H9 (cell line): ENCODE measurements around the gene GMPR. TPM values are rescaled to one million over a fixed set of nuclear protein-coding genes. Genes with fewer than 3 reads are reported as not detected.

Experiments used
- DNase-seq: peaks from one replicate; pipeline ENCODE4 v3.0.0-alpha.2; 2017
- H2AFZ ChIP-seq: one replicate; pipeline ENCODE4 v1.6.1; 2013; ENCODE audit warnings: mild to moderate bottlenecking, low read length, control low read depth, moderate library complexity
- H2AK5ac ChIP-seq: 2 replicates; pipeline ENCODE4 v1.6.1; 2013; ENCODE audit warnings: low read length, control low read depth, mixed read lengths; ENCODE audit not compliant: insufficient read length
- H2BK120ac ChIP-seq: one replicate; pipeline ENCODE4 v1.6.1; 2013; ENCODE audit warnings: low read depth, mild to moderate bottlenecking, low read length, control low read depth, inconsistent platforms; ENCODE audit not compliant: poor library complexity, severe bottlenecking
- H2BK12ac ChIP-seq: 2 replicates; pipeline ENCODE4 v1.6.1; 2013; ENCODE audit warnings: low read length, control low read depth, mixed read lengths, low read depth; ENCODE audit not compliant: insufficient read length
- H2BK15ac ChIP-seq: 2 replicates; pipeline ENCODE4 v1.6.1; 2013; ENCODE audit warnings: low read depth, low read length, control low read depth
- H2BK20ac ChIP-seq: one replicate; pipeline ENCODE4 v1.6.1; 2013; ENCODE audit warnings: low read depth, mild to moderate bottlenecking, low read length, control low read depth, inconsistent platforms; ENCODE audit not compliant: poor library complexity, severe bottlenecking
- H2BK5ac ChIP-seq: 2 replicates; pipeline ENCODE4 v1.6.1; 2013; ENCODE audit warnings: low read length, control low read depth, mixed read lengths; ENCODE audit not compliant: insufficient read length
- H3K14ac ChIP-seq: 2 replicates; pipeline ENCODE4 v1.6.1; 2013; ENCODE audit warnings: low read length, control low read depth; ENCODE audit not compliant: insufficient read depth
- H3K18ac ChIP-seq: 2 replicates; pipeline ENCODE4 v1.6.1; 2013; ENCODE audit warnings: low read depth, mild to moderate bottlenecking, mixed read lengths, low read length, control low read depth; ENCODE audit not compliant: insufficient read length
- H3K23ac ChIP-seq: 2 replicates; pipeline ENCODE4 v1.6.1; 2013; ENCODE audit warnings: low read length, control low read depth, mixed read lengths, low read depth; ENCODE audit not compliant: insufficient read length
- H3K23me2 ChIP-seq: 2 replicates; pipeline ENCODE4 v1.6.1; 2013; ENCODE audit warnings: low read depth, mild to moderate bottlenecking, mixed read lengths, low read length, control low read depth; ENCODE audit not compliant: insufficient read length, poor library complexity, severe bottlenecking
- H3K27ac ChIP-seq: 2 replicates; pipeline ENCODE4 v1.5.1; 2013; ENCODE audit warnings: low read length, control low read depth, mixed read lengths, low read depth; ENCODE audit not compliant: insufficient read length
- H3K27me3 ChIP-seq: 2 replicates; pipeline ENCODE4 v1.6.1; 2013; ENCODE audit warnings: low read length, control low read depth, inconsistent platforms; ENCODE audit not compliant: insufficient read depth
- H3K4ac ChIP-seq: 2 replicates; pipeline ENCODE4 v1.6.1; 2013; ENCODE audit warnings: low read depth, mild to moderate bottlenecking, control low read depth, inconsistent platforms, low read length, moderate library complexity
- H3K4me1 ChIP-seq: 2 replicates; pipeline ENCODE4 v1.6.1; 2013; ENCODE audit warnings: low read length, control low read depth, inconsistent platforms; ENCODE audit not compliant: insufficient read depth
- H3K4me2 ChIP-seq: 2 replicates; pipeline ENCODE4 v1.6.1; 2013; ENCODE audit warnings: low read length, control low read depth, mixed read lengths; ENCODE audit not compliant: insufficient read length, insufficient read depth
- H3K56ac ChIP-seq: 2 replicates; pipeline ENCODE4 v1.6.1; 2013; ENCODE audit warnings: low read depth, mild to moderate bottlenecking, mixed read lengths, low read length, control low read depth; ENCODE audit not compliant: insufficient read length
- H3K79me1 ChIP-seq: 2 replicates; pipeline ENCODE4 v1.6.1; 2013; ENCODE audit warnings: low read depth, mild to moderate bottlenecking, moderate library complexity, low read length, control low read depth, inconsistent platforms; ENCODE audit not compliant: insufficient read depth, poor library complexity, severe bottlenecking
- H3K79me2 ChIP-seq: 2 replicates; pipeline ENCODE4 v1.6.1; 2013; ENCODE audit warnings: low read length, control low read depth, inconsistent platforms; ENCODE audit not compliant: insufficient read depth
- H3K9ac ChIP-seq: 2 replicates; pipeline ENCODE4 v1.6.1; 2013; ENCODE audit warnings: low read length, control low read depth, mixed read lengths; ENCODE audit not compliant: insufficient read length; ENCODE audit errors: extremely low read depth
- H3K9me3 ChIP-seq: one replicate; pipeline ENCODE4 v1.6.1; 2013; ENCODE audit warnings: low read depth, low read length, inconsistent platforms; ENCODE audit not compliant: control insufficient read depth
- H3T11ph ChIP-seq: one replicate; pipeline ENCODE4 v1.6.1; 2013; ENCODE audit warnings: mild to moderate bottlenecking, low read length, control low read depth, inconsistent platforms
- H4K20me1 ChIP-seq: one replicate; pipeline ENCODE4 v1.6.1; 2013; ENCODE audit not compliant: control insufficient read depth, insufficient read length, insufficient read depth
- H4K5ac ChIP-seq: 2 replicates; pipeline ENCODE4 v1.6.1; 2013; ENCODE audit warnings: low read depth, mild to moderate bottlenecking, mixed read lengths, low read length, control low read depth; ENCODE audit not compliant: insufficient read length
- H4K8ac ChIP-seq: replicated peaks from 2 replicates; pipeline ENCODE4 v1.6.1; 2013; ENCODE audit warnings: low read length, control low read depth, mixed read lengths, low read depth; ENCODE audit not compliant: insufficient read length
- H4K91ac ChIP-seq: 2 replicates; pipeline ENCODE4 v1.6.1; 2013; ENCODE audit warnings: low read depth, mild to moderate bottlenecking, moderate library complexity, mixed read lengths, low read length, control low read depth; ENCODE audit not compliant: insufficient read length
- H3K27ac Mint-ChIP-seq, 3 experiments: 2 replicates in 2 of 3; 3 replicates in 1 of 3; pipeline ENCODE4 v1.8.0; 2020 to 2021; ENCODE audit warnings: mixed read lengths in 3 of 3, mild to moderate bottlenecking in 1 of 3, moderate library complexity in 1 of 3
- H3K27me3 Mint-ChIP-seq: 2 replicates; pipeline ENCODE4 v1.8.0; 2021; ENCODE audit warnings: low read depth, mild to moderate bottlenecking, moderate library complexity, mixed read lengths
- H3K36me3 Mint-ChIP-seq, 3 experiments: 2 replicates in 2 of 3; 3 replicates in 1 of 3; pipeline ENCODE4 v1.8.0; 2020 to 2021; ENCODE audit warnings: low read depth in 3 of 3, mixed read lengths in 3 of 3; ENCODE audit not compliant: insufficient read depth in 1 of 3
- H3K4me1 Mint-ChIP-seq, 2 experiments: 2 replicates each; pipeline ENCODE4 v1.8.0; 2020; ENCODE audit warnings: mixed read lengths in 2 of 2
- H3K4me3 Mint-ChIP-seq, 2 experiments: 2 replicates in 1 of 2; 3 replicates in 1 of 2; pipeline ENCODE4 v1.8.0; 2020 to 2021; ENCODE audit warnings: mild to moderate bottlenecking in 2 of 2, mixed read lengths in 2 of 2, moderate library complexity in 1 of 2
- H3K9me3 Mint-ChIP-seq, 2 experiments: 2 replicates in 1 of 2; 3 replicates in 1 of 2; pipeline ENCODE4 v1.8.0; 2020; ENCODE audit warnings: mild to moderate bottlenecking in 2 of 2, mixed read lengths in 2 of 2, moderate library complexity in 1 of 2
- CTCF ChIP-seq: fragments of 200-600 bp; sonication (generic); conservative IDR thresholded peaks from 3 replicates; pipeline ENCODE4 v1.8.0; 2021; ENCODE audit warnings: antibody characterized with exemption, mild to moderate bottlenecking
- WGBS: extraction: QIAGEN DNeasy Blood & Tissue Kit; methylation state at CpG from one replicate; pipeline ENCODE4 v1.1.7; 2013; ENCODE audit warnings: missing lambda C conversion rate, low lambda C conversion rate, mixed read lengths; ENCODE audit not compliant: insufficient read length; ENCODE audit errors: extremely low coverage; 5-methylcytosine and 5-hydroxymethylcytosine counted together
- long read RNA-seq: library from polyadenylated mRNA; unstranded; transcript quantifications from one replicate; pipeline ENCODE4 v2.0.0, GENCODE V29; 2020
- total RNA-seq: library from RNA; stranded (reverse); gene quantifications from 2 replicates; pipeline ENCODE4 v1.2.1, GENCODE V29; 2021

The GMPR gene
- 0.48 and 0.70 TPM in 2 replicates for total RNA-seq
- long read RNA-seq, partial matches to known transcripts, result 0 of 2 reads
- long read RNA-seq, other reads (novel, unspliced or antisense), result 0 of 2 reads

- Mint-ChIP-seq H3K36me3 (no peaks in the 10 kb centered on the region), H3K4me3 (peak within 1 kb of the TSS; percentile 65 to 81), H3K4me1 (peaks cover 12 to 16% of the 10 kb centered on the region in 2 experiments), H3K27me3 (peaks cover 64% of the 10 kb centered on the region), H3K27ac (no peak within 1 kb of the TSS; a peak in 1 of 7 replicates), H3K9me3 (no peaks in the 10 kb centered on the region)
- Histone ChIP-seq H3K79me1 (no peaks in the 10 kb centered on the region), H2BK20ac (no peak within 1 kb of the TSS), H3K9me3 (no peaks in the 10 kb centered on the region), H3K23ac (no peak within 1 kb of the TSS), H3K4me2 (peak within 1 kb of the TSS; percentile 73), H4K20me1 (no peaks in the 10 kb centered on the region), H3K79me2 (no peaks in the 10 kb centered on the region), H2AK5ac (no peak within 1 kb of the TSS), H3K4me1 (no peaks in the 10 kb centered on the region), H2AFZ (no peak within 1 kb of the TSS), H3K4ac (no peak within 1 kb of the TSS), H4K5ac (no peak within 1 kb of the TSS), H3K18ac (no peak within 1 kb of the TSS), H3K9ac (no peak within 1 kb of the TSS), H3K23me2 (peaks cover 14% of the 10 kb centered on the region), H2BK15ac (no peak within 1 kb of the TSS), H3K27me3 (peaks cover 14% of the 10 kb centered on the region; the same call in 1 of the 2 replicates), H3K27ac (no peak within 1 kb of the TSS), H2BK12ac (no peak within 1 kb of the TSS), H3K56ac (no peak within 1 kb of the TSS), H4K8ac (no peak within 1 kb of the TSS), H3T11ph (no peak within 1 kb of the TSS), H2BK5ac (no peak within 1 kb of the TSS), H2BK120ac (no peak within 1 kb of the TSS), H3K14ac (no peak within 1 kb of the TSS; the same call in 1 of the 2 replicates), H4K91ac (no peak within 1 kb of the TSS)
- WGBS, result no CpG with 5 or more reads among the region's 84 CpGs
- TF ChIP-seq CTCF, result no peak
- DNase-seq, result peak; percentile 52
Observed at GRCh38 chr6:16238057-16238962, at the start of gene GMPR. Gene GMPR (plus strand): TSS chr6:16238587. CDS start chr6:16238694, 107 bp downstream.
